ENCODE measurements around the gene SYNCRIP. TPM values are rescaled to one million over a fixed set of nuclear protein-coding genes. Genes with fewer than 3 reads are reported as not detected.

The SYNCRIP gene
- total RNA-seq, 4 donors from 2014 or later, result 49.4 to 56.3 (median 50.6) TPM

Other genes with a start within 250 kb of the SYNCRIP start
- 10 to 100 TPM in 2 of 4 donors, 1 to 10 TPM in 2; 6.3 to 12.8 (median 9.2) TPM for gene NT5E, start 192.8 kb downstream of the SYNCRIP start, total RNA-seq
- gene SNX14, start 49.0 kb downstream of the SYNCRIP start, total RNA-seq, result 10 to 100 TPM; 38.3 to 75.3 (median 56.6) TPM

All from lower leg skin (tissue), 4 donors.